AG04450 (cell line): Measurements from ENCODE around the gene SH3RF3. TPM values are rescaled to one million over a fixed set of nuclear protein-coding genes. Genes with fewer than 3 reads are reported as not detected.
A peak's percentile ranks its signal among the peaks of the same experiment; 100 is the strongest.

ENCODE experiments used
- CTCF ChIA-PET: fragments of 300-600, 350-600 bp; formaldehyde crosslinking; extraction: SDS; loops from one replicate; lab custom pipeline; 2022; ENCODE audit warnings: antibody characterized with exemption, inconsistent platforms; lab: Charles Lee
- POLR2A ChIA-PET: fragments of 350-600 bp; formaldehyde crosslinking; extraction: SDS; loops from one replicate; lab custom pipeline; 2021; ENCODE audit warnings: antibody characterized with exemption, inconsistent platforms; lab: Yijun Ruan, JAX
- DNase-seq: peaks from one replicate; pipeline ENCODE4 v3.0.0-alpha.2; 2011; ENCODE audit warnings: low read depth, low spot score
- H3K27ac ChIP-seq: one replicate; pipeline ENCODE4 v1.5.1; 2012; ENCODE audit warnings: low read depth, low read length, control low read depth
- H3K27me3 ChIP-seq: one replicate; pipeline ENCODE4 v1.6.0; 2012; ENCODE audit warnings: low read length; ENCODE audit not compliant: control insufficient read depth, insufficient read depth
- H3K4me3 ChIP-seq: 2 replicates; pipeline ENCODE4 v1.5.1; 2011; ENCODE audit warnings: mild to moderate bottlenecking, low read depth, low read length, control low read depth
- H3K9me3 ChIP-seq: 2 replicates; pipeline ENCODE4 v1.5.1; 2012; ENCODE audit warnings: low read length; ENCODE audit not compliant: control insufficient read depth, insufficient read depth
- CTCF ChIP-seq: IDR thresholded peaks from 2 replicates; pipeline ENCODE4 v1.5.1; 2011; ENCODE audit warnings: low read depth, low read length, control low read depth, inconsistent platforms
- polyA plus RNA-seq: library from polyadenylated mRNA; depleted of rRNA; stranded (reverse); fragments of >200 nt; gene quantifications from 2 replicates; pipeline ENCODE4 v1.2.3, GENCODE V29; 2011

Gene SH3RF3
- polyA plus RNA-seq, 1 experiment = 5.7 TPM

- DNase-seq = no peak
- no peaks in the 10 kb centered on the region for H3K27me3 ChIP-seq
- CTCF ChIA-PET = no interaction called here
- peak overlapping the region; percentile 77 for H3K27ac ChIP-seq
- no peak overlapping the region for H3K4me3 ChIP-seq
- POLR2A ChIA-PET = interaction anchor here (0.8 kb wide), 1 partner anchor 83 kb away, joined by 3 read pairs; no protein-coding TSS in a partner anchor
- H3K9me3 ChIP-seq = peaks cover 5% of the 10 kb centered on the region; the same call in 1 of the 2 replicates
- TF ChIP-seq CTCF = no peak
These were observed 79.9 kb downstream of the SH3RF3 start for GRCh38 chr2:109208951-109209335.

GRCh38 chr2:109209412-109209811 is 80.4 kb downstream of the SH3RF3 start:
- Histone ChIP-seq H3K4me3 (no peak overlapping the region), H3K27me3 (no peaks in the 10 kb centered on the region), H3K9me3 (peaks cover 5% of the 10 kb centered on the region; the same call in 1 of the 2 replicates), H3K27ac (peak overlapping the region; percentile 77)
- DNase-seq = peak; percentile 59
- CTCF ChIA-PET = no interaction called here
- POLR2A ChIA-PET = interaction anchor here (0.8 to 1.1 kb wide), 2 partner anchors 38 to 83 kb away, joined by 3 read pairs; no protein-coding TSS in a partner anchor
- no peak for TF ChIP-seq CTCF

- H3K27ac ChIP-seq = no peak overlapping the region
- DNase-seq = no peak
- peaks cover 5% of the 10 kb centered on the region; the same call in 1 of the 2 replicates for H3K9me3 ChIP-seq
- ChIA-PET CTCF (no interaction called here), POLR2A (interaction anchor here (0.8 to 1.1 kb wide), 2 partner anchors 38 to 84 kb away, joined by 3 read pairs; no protein-coding TSS in a partner anchor)
- H3K27me3 ChIP-seq = no peaks in the 10 kb centered on the region
- no peak for TF ChIP-seq CTCF
- no peak overlapping the region for H3K4me3 ChIP-seq
These were observed 80.9 kb downstream of the SH3RF3 start for GRCh38 chr2:109209941-109210340.

GRCh38 chr2:109210431-109211200 is 81.6 kb downstream of the SH3RF3 start:
- no peak overlapping the region for H3K27ac ChIP-seq
- CTCF ChIA-PET = no interaction called here
- no peak overlapping the region for H3K4me3 ChIP-seq
- H3K9me3 ChIP-seq = peaks cover 5% of the 10 kb centered on the region; the same call in 1 of the 2 replicates
- no peak for TF ChIP-seq CTCF
- DNase-seq = no peak
- POLR2A ChIA-PET = interaction anchor here (1.1 kb wide), 1 partner anchor 39 kb away, joined by 3 read pairs; no protein-coding TSS in a partner anchor
- H3K27me3 ChIP-seq = no peaks in the 10 kb centered on the region

- no peak for DNase-seq
- Histone ChIP-seq H3K4me3 (no peak overlapping the region), H3K27me3 (no peaks in the 10 kb centered on the region), H3K9me3 (peaks cover 5% of the 10 kb centered on the region; the same call in 1 of the 2 replicates), H3K27ac (no peak overlapping the region)
- TF ChIP-seq CTCF = no peak
- ChIA-PET CTCF (no interaction called here), POLR2A (no interaction called here)
These were observed 82.3 kb downstream of the SH3RF3 start for GRCh38 chr2:109211315-109211714.
